NCI-H460 (cell line): ENCODE results near the gene GCC1. TPM values are rescaled to one million over a fixed set of nuclear protein-coding genes. Genes with fewer than 3 reads are reported as not detected.
A peak's percentile ranks its signal among the peaks of the same experiment; 100 is the strongest.

Experiments used
- DNase-seq: peaks from one replicate; pipeline ENCODE4 v3.0.0-alpha.2; 2016; ENCODE audit warnings: low read depth; ENCODE audit errors: extremely low read depth
- polyA plus RNA-seq: library from polyadenylated mRNA; depleted of rRNA; stranded (reverse); fragments of >200 nt; gene quantifications from 2 replicates; pipeline ENCODE4 v1.2.3, GENCODE V29; 2014; cell fraction: nucleus; rRNA removed
- total RNA-seq: library from RNA; depleted of rRNA; stranded (reverse); fragments of >200 nt; shearing (Covaris generic); gene quantifications from 2 replicates; pipeline ENCODE4 v1.2.3, GENCODE V29; 2014; rRNA removed

Gene GCC1, protein sequence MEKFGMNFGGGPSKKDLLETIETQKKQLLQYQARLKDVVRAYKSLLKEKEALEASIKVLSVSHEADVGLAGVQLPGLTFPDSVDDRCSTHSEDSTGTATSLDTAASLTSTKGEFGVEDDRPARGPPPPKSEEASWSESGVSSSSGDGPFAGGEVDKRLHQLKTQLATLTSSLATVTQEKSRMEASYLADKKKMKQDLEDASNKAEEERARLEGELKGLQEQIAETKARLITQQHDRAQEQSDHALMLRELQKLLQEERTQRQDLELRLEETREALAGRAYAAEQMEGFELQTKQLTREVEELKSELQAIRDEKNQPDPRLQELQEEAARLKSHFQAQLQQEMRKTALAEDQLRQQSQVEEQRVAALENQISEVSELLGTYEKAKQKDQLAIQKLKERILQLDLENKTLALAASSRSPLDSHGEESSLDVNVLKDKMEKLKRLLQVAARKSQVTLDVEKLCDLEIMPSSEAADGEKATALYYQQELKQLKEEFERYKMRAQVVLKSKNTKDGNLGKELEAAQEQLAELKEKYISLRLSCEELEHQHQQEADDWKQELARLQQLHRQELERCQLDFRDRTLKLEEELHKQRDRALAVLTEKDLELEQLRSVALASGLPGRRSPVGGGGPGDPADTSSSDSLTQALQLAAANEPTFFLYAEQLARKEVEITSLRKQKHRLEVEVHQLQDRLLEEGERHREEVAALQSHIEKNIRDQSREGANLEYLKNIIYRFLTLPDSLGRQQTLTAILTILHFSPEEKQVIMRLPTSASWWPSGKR
- 15.9 and 19.5 TPM in 2 replicates for total RNA-seq
- 4.9 and 5.5 TPM in 2 replicates for polyA plus RNA-seq

DNA sequence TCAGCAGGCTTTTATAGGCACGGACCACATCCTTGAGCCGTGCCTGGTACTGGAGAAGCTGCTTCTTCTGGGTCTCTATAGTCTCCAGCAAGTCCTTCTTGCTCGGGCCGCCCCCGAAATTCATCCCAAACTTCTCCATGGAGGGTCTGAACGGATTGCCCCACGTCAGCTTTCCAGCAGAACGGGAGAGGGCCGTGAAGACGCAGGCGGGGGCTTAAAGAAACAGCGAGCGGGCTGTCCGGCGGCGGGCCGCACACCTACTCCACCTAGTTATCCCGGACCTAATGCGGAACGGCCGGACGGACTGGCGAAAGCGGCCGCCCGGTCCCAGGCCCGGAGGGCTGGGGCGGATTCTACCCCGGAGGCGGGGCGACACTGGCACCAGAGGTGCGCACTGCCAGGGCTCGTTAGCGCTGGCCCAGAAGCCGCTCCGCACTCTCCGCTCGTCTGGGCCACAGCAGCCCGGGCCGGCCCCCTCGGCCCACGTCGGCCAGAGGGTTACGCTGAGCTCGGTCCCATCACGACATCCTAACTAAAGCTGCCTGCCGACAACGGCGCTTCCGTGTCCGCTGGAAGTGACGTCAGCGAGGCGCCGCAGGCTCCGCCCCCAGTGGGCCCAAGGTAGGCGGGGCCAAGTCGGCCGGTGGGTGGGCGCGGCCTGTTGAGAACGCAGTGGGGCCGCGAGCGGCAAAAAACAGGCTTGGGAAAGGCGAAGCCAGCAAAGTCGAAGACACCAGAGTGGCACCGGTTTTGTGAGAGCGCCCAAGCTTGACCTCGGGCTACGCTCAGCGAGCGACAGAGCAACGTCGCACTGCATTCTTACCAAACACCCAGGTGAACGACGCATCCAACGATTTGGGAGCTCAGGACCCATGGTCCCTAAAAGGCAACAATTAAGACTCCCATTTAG is at the start of gene GCC1:
Gene GCC1, minus strand, starts transcription at position 553 of the 910 bp plus-strand sequence. Its CDS starts 414 bp downstream, at position 139.
- peak; percentile 79 for DNase-seq

GRCh38 chr7:127632276-127632910 is 47.0 kb upstream of the GCC1 start:
- DNase-seq: no peak

DNA sequence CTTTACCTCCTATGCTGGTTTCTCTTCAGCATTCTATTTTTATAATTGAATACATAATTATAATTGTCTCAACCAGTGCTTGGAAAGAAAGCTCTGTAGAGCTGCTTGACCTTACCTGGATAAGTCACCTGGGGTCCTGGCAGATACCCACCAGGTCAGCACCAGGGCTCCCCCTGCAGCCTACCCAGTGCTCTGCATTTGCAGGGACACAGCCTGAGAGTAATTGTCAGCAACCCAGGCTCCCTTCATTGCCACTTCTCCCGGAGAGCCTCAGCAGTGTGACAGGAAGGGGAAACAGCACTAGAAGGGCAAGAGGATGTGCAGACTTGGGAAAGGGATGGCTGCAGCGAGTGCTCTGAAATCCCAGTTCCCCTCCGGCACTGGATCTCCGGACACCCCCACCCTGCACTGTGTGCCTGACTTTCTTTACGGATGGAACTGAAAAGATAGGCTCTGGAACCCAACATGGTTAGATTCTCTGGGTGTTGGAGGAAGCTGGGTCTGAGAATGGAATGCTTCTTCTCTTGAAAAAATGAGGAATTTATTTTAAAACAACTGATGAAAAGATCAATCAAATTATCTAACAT is 44.0 kb upstream of the GCC1 start:
- DNase-seq: no peak

DNA sequence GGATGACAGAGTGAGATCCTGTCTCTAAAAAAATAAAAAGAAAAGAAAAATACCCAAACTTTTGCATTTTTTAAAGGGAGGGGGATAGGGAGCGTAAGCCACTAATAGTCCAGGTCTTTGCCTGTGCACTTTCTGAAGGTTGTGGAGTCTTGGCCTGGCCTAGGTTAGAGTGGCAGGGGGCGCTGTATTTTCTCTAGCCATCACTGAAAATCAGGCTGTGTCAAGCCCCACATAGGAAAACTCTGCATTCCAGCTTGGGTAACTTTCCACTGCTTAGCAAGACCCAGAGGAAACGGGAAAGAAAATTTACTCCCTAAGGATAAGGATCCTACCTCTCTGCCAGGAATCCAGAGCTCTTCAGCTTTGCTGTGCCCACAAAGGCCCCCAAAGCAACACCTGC is 43.0 kb upstream of the GCC1 start:
- DNase-seq: no peak

- no peak for DNase-seq
Observed at GRCh38 chr7:127625331-127625730, 39.9 kb upstream of the GCC1 start.

GRCh38 chr7:127620406-127621233 is 35.2 kb upstream of the GCC1 start:
- DNase-seq: no peak

GRCh38 chr7:127619681-127620405 is 34.4 kb upstream of the GCC1 start:
- no peak for DNase-seq

DNA sequence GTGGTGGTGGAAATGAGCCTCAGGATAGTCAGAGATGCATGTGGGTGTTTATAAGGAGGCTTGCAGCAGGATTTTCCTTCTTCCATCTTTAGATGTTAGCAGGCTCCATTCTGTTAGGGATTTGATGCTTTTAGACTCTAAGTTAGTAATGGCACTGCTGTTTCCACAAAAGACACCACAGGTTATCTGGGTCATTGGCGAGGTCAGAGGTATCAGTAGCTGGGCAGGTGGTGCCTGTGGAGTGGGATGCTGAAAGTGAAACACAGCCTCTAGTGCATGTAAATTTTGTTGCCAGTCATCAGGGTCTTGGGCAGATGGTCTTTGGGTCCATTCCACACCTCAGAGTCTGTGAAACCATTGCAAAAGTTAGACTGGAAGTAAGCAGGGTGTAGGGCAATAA is 33.4 kb upstream of the GCC1 start:
- no peak for DNase-seq

GRCh38 chr7:127618042-127618441 is 32.6 kb upstream of the GCC1 start, which contains the start of gene PAX4:
Gene PAX4 (minus strand): TSS chr7:127618142. CDS start chr7:127615928, 2,214 bp downstream.
- DNase-seq: no peak

DNA sequence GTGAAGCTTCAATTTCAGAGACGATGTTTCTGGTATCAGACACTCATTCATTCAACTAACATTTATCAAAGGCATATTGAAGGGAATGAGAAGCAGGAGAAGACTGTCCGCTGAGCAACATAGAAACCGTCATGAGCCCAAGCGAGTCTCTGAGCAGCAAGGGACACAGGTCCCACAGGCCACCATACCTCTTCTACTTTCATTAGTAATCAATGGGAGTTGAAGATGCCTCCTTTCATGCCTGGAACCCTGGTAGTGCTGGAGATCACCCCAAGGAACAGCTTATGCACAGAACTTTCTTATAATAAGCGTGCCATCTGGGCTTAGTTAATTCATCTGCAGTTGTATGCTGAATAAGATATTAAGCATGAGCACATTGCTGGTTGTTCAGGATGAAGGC is 31.3 kb upstream of the GCC1 start:
- no peak for DNase-seq

- no peak for DNase-seq
Observed at GRCh38 chr7:127612263-127612662, 26.9 kb upstream of the GCC1 start.

GRCh38 chr7:127609297-127609696 is 23.9 kb upstream of the GCC1 start:
- no peak for DNase-seq

GRCh38 chr7:127608446-127608845 is 23.1 kb upstream of the GCC1 start:
- no peak for DNase-seq

GRCh38 chr7:127600885-127601284 is 15.5 kb upstream of the GCC1 start:
- DNase-seq: no peak

- DNase-seq: no peak
Observed at GRCh38 chr7:127598318-127598717, 12.9 kb upstream of the GCC1 start.

GRCh38 chr7:127595737-127596136 is 10.3 kb upstream of the GCC1 start:
- DNase-seq: no peak

- DNase-seq: no peak
Observed at GRCh38 chr7:127594490-127594889, 9.1 kb upstream of the GCC1 start.

- DNase-seq: no peak
Observed at GRCh38 chr7:127592550-127592949, 7.2 kb upstream of the GCC1 start.
